Dermis blood vessel endothelial cell (primary cell): ENCODE data around the gene COL27A1. TPM values are rescaled to one million over a fixed set of nuclear protein-coding genes. Genes with fewer than 3 reads are reported as not detected.

Source experiments
- DNase-seq: peaks from one replicate; pipeline ENCODE4 v3.0.0; 2010
- total RNA-seq: library from RNA; depleted of rRNA; stranded (reverse); fragments of >200 nt; gene quantifications from 2 replicates; pipeline ENCODE4 v1.2.3, GENCODE V29; 2014

The COL27A1 gene
- total RNA-seq, 1 donor from 2014 or later = 6.0 TPM

- no peak for DNase-seq
Observed at GRCh38 chr9:114249424-114250234, 94.3 kb downstream of the COL27A1 start.

- no peak for DNase-seq
Observed at GRCh38 chr9:114250235-114250568, 94.9 kb downstream of the COL27A1 start.

GRCh38 chr9:114250648-114251047 is 95.3 kb downstream of the COL27A1 start:
- no peak for DNase-seq

- no peak for DNase-seq
Observed at GRCh38 chr9:114252394-114252793, 97.1 kb downstream of the COL27A1 start.

GRCh38 chr9:114256827-114257328 is 101.5 kb downstream of the COL27A1 start:
- no peak for DNase-seq

GRCh38 chr9:114258218-114258617 is 102.9 kb downstream of the COL27A1 start:
- DNase-seq = no peak

GRCh38 chr9:114258866-114259797 is 103.8 kb downstream of the COL27A1 start:
- no peak for DNase-seq

- no peak for DNase-seq
Observed at GRCh38 chr9:114259798-114260523, 104.6 kb downstream of the COL27A1 start.

- DNase-seq = no peak
Observed at GRCh38 chr9:114261026-114261425, 105.7 kb downstream of the COL27A1 start.

- DNase-seq = no peak
Observed at GRCh38 chr9:114261987-114262386, 106.7 kb downstream of the COL27A1 start.

- peak; percentile 50 for DNase-seq
Observed at GRCh38 chr9:114263853-114264510, 108.6 kb downstream of the COL27A1 start.

GRCh38 chr9:114264806-114265550 is 109.6 kb downstream of the COL27A1 start:
- DNase-seq = no peak

GRCh38 chr9:114266969-114267368 is 111.6 kb downstream of the COL27A1 start:
- DNase-seq = no peak

- no peak for DNase-seq
Observed at GRCh38 chr9:114269023-114269422, 113.7 kb downstream of the COL27A1 start.

- DNase-seq = no peak
Observed at GRCh38 chr9:114270120-114270975, 115.0 kb downstream of the COL27A1 start.

GRCh38 chr9:114271556-114272510 is 116.5 kb downstream of the COL27A1 start:
- DNase-seq = peak; percentile 85

GRCh38 chr9:114272739-114273431 is 117.5 kb downstream of the COL27A1 start:
- no peak for DNase-seq

GRCh38 chr9:114273461-114273881 is 118.1 kb downstream of the COL27A1 start:
- no peak for DNase-seq

GRCh38 chr9:114274217-114274616 is 118.9 kb downstream of the COL27A1 start:
- DNase-seq = no peak
